Thyroid gland (tissue), 4 donors: Measurements from ENCODE around the gene EXOSC5. TPM values are rescaled to one million over a fixed set of nuclear protein-coding genes. Genes with fewer than 3 reads are reported as not detected.
"Not testable (repeated sequence)": the region's sequence is repeated elsewhere in the genome, so short reads cannot be mapped to it uniquely, and the experiment has no call there.

ENCODE experiments used
- DNase-seq, 2 donors: peaks; one replicate each; pipeline ENCODE4 v3.0.0-alpha.2; 2019
- H3K27ac ChIP-seq, 3 donors: fragments of 200-600 bp; sonication (generic); 1 replicate in 2 of 3; 2 replicates in 1 of 3; pipeline ENCODE4 v1.5.1; 2016 to 2019; ENCODE audit warnings: mild to moderate bottlenecking in 1 of 3, moderate library complexity in 1 of 3
- H3K27me3 ChIP-seq: fragments of 200-600 bp; sonication (generic); one replicate; pipeline ENCODE4 v1.5.1; 2019
- H3K36me3 ChIP-seq, 2 donors: fragments of 200-600 bp; sonication (generic); one replicate each; pipeline ENCODE4 v1.5.1; 2016 to 2019
- H3K4me1 ChIP-seq, 2 donors: fragments of 200-600 bp; sonication (generic); one replicate each; pipeline ENCODE4 v1.5.1; 2017 to 2019
- H3K4me3 ChIP-seq, 3 donors: fragments of 200-600 bp; sonication (generic); replicated peaks in 1 of 3; 1 replicate in 2 of 3; 2 replicates in 1 of 3; pipeline ENCODE4 v1.5.1; 2016; ENCODE audit warnings: mild to moderate bottlenecking in 1 of 3
- H3K9me3 ChIP-seq: fragments of 200-600 bp; sonication (generic); one replicate; pipeline ENCODE4 v1.5.1; 2017
- POLR2A ChIP-seq, 2 donors: fragments of 450-650 bp; IDR thresholded peaks; one replicate each; pipeline ENCODE4 v1.6.1; 2017; ENCODE audit warnings: antibody characterized with exemption in 2 of 2, mild to moderate bottlenecking in 2 of 2, moderate library complexity in 1 of 2
- WGBS, 2 donors: methylation state at CpG; one replicate each; pipeline ENCODE4 v1.1.5; 2017; 5-methylcytosine and 5-hydroxymethylcytosine counted together
- intact Hi-C: fragments of 100-400 bp; cut with DNase I; formaldehyde crosslinking; loops from one replicate; pipeline ENCODE4 v1.15.1; 2023
- total RNA-seq, 4 donors: library from RNA; depleted of rRNA; stranded (reverse); fragments of >200 nt; gene quantifications; one replicate each; pipeline ENCODE4 v1.2.3, GENCODE V29; 2016
- TF ChIP-seq, protein P1 (sequence below), 6 experiments: fragments of 200-600 bp in 3 of 6; fragments of 450-650 bp in 3 of 6; sonication (generic) in 3 of 6; IDR thresholded peaks; one replicate each; pipeline ENCODE4 v1.5.1; 2016 to 2019; ENCODE audit warnings: antibody characterized with exemption in 6 of 6, mild to moderate bottlenecking in 2 of 6, inconsistent platforms in 1 of 6, moderate library complexity in 1 of 6

EXOSC5 gene
- total RNA-seq, 4 donors from 2014 or later: 11.8 to 20.7 (median 14.2) TPM

- intact Hi-C loops: no loop called here
- DNase-seq: no peak
- H3K27me3 ChIP-seq: no peaks in the 10 kb centered on the region
Observed at GRCh38 chr19:41372501-41372900, 24.7 kb downstream of the EXOSC5 start.

DNA sequence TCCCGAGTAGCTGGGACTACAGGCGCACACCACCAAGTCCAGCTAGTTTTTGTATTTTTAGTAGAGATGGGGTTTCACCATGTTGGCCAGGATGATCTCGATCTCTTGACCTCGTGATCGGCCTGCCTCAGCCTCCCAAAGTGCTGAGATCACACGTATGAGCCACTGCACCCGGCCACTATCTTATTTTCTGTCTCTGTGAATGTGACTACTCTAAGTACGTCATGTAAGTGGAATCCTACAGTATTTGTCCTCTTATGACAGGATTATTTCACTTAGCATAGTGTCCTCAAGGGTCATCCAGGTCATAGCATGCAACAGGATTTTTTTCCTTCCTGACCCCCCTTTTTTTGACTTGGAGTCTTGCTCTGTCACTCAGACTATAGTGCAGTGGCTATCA, 25.6 kb downstream of the EXOSC5 start:
- no peak for TF ChIP-seq POLR2A (IDR thresholded peaks at IDR 0.05)
- TF ChIP-seq, protein P1, sequence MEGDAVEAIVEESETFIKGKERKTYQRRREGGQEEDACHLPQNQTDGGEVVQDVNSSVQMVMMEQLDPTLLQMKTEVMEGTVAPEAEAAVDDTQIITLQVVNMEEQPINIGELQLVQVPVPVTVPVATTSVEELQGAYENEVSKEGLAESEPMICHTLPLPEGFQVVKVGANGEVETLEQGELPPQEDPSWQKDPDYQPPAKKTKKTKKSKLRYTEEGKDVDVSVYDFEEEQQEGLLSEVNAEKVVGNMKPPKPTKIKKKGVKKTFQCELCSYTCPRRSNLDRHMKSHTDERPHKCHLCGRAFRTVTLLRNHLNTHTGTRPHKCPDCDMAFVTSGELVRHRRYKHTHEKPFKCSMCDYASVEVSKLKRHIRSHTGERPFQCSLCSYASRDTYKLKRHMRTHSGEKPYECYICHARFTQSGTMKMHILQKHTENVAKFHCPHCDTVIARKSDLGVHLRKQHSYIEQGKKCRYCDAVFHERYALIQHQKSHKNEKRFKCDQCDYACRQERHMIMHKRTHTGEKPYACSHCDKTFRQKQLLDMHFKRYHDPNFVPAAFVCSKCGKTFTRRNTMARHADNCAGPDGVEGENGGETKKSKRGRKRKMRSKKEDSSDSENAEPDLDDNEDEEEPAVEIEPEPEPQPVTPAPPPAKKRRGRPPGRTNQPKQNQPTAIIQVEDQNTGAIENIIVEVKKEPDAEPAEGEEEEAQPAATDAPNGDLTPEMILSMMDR (IDR thresholded peaks at IDR 0.05): no peak
- H3K4me3 ChIP-seq: no peak overlapping the region
- peaks cover 18 to 34% of the 10 kb centered on the region in 2 donors for H3K4me1 ChIP-seq
- WGBS, 2 donors: 95 to 100% methylated on average over 8 of the region's 8 CpGs
- H3K27me3 ChIP-seq: no peaks in the 10 kb centered on the region
- no peaks in the 10 kb centered on the region for H3K36me3 ChIP-seq
- no peak for DNase-seq
- intact Hi-C loops: no loop called here
- H3K27ac ChIP-seq: no peak overlapping the region
- no peaks in the 10 kb centered on the region for H3K9me3 ChIP-seq

More at GRCh38 chr19:41372501-41372900, 24.7 kb downstream of the EXOSC5 start:
- Histone ChIP-seq H3K27ac (no peak overlapping the region), H3K9me3 (no peaks in the 10 kb centered on the region), H3K36me3 (no peaks in the 10 kb centered on the region), H3K4me1 (peaks cover 18 to 31% of the 10 kb centered on the region in 2 donors), H3K4me3 (no peak overlapping the region)
- TF ChIP-seq, protein P1 (IDR thresholded peaks at IDR 0.05): no peak
- no peak for TF ChIP-seq POLR2A (IDR thresholded peaks at IDR 0.05)
- WGBS, 2 donors: 80 to 88% methylated on average over 2 of the region's 2 CpGs

DNA sequence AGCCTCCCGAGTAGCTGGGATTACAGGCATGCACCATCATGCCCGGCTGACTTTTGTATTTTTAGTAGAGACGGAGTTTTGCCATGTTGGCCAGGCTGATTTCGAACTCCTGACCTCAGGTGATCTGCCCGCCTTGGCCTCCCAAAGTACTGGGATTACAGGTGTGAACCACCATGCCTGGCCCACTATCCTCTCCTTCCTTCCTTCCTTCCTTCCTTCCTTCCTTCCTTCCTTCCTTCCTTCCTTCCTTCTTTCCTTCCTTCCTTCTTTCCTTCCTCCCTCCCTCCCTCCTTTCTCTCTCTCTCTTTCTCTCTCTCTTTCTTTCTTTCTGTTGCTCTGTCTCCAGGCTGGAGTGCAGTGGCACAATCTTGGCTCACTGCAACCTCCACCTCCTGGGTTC, 26.0 kb downstream of the EXOSC5 start:
- H3K4me1 ChIP-seq: peaks cover 22 to 38% of the 10 kb centered on the region in 2 donors
- WGBS, 2 donors: 88 to 99% methylated on average over 5 of the region's 5 CpGs
- H3K27me3 ChIP-seq, H3K4me3 ChIP-seq, H3K27ac ChIP-seq, H3K36me3 ChIP-seq, H3K9me3 ChIP-seq, intact Hi-C loops, DNase-seq: not testable (repeated sequence)

- H3K36me3 ChIP-seq: no peaks in the 10 kb centered on the region
- H3K4me1 ChIP-seq: peaks cover 21 to 33% of the 10 kb centered on the region in 2 donors
- no peak for TF ChIP-seq POLR2A (IDR thresholded peaks at IDR 0.05)
- TF ChIP-seq, protein P1 (IDR thresholded peaks at IDR 0.05): no peak
- no peaks in the 10 kb centered on the region for H3K9me3 ChIP-seq
- DNase-seq: no peak
- H3K4me3 ChIP-seq: no peak overlapping the region
- 91 to 96% methylated on average over 2 of the region's 2 CpGs for WGBS, 2 donors
- no peaks in the 10 kb centered on the region for H3K27me3 ChIP-seq
- intact Hi-C loops: no loop called here
- no peak overlapping the region for H3K27ac ChIP-seq
Observed at GRCh38 chr19:41369769-41370168, 27.4 kb downstream of the EXOSC5 start.

DNA sequence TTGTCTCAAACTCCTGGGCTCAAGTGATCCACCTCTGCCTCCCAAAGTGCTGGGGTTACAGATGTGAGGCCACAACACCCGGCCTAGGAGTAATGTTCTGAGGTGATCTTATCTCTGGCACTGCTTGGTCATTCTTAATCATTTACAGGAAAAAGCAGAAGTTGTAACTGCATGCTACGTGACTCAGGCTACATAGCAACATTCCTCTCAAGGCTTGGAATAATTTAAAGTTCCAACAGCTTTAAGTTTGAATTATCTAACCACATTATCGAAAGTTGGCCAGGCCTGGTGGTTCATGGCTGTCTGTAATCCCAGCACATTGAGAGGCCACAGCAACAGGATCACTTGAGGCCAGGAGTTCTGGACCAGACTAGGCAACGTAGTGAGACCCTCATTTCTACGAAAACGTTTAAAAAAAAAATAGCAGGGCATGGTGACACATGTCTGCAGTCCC, 29.3 kb downstream of the EXOSC5 start:
- WGBS, 2 donors: 74 to 88% methylated on average over 5 to 6 of the region's 6 CpGs
- intact Hi-C loops: no loop called here
- H3K27ac ChIP-seq: no peak overlapping the region

More for the DNA sequence above, 29.3 kb downstream of the EXOSC5 start:
- H3K36me3 ChIP-seq: no peaks in the 10 kb centered on the region
- H3K4me3 ChIP-seq: no peak overlapping the region
- H3K27me3 ChIP-seq: no peaks in the 10 kb centered on the region
- H3K9me3 ChIP-seq: no peaks in the 10 kb centered on the region
- no peak for DNase-seq
- TF ChIP-seq, protein P1 (IDR thresholded peaks at IDR 0.05): no peak
- no peak for TF ChIP-seq POLR2A (IDR thresholded peaks at IDR 0.05)
- peaks cover 18 to 30% of the 10 kb centered on the region in 2 donors for H3K4me1 ChIP-seq
